H1 (cell line): ENCODE measurements around the gene TIAM2. TPM values are rescaled to one million over a fixed set of nuclear protein-coding genes. Genes with fewer than 3 reads are reported as not detected.

Experiments
- CBX5 ChIP-seq: fragments of 300-800, 300-1000 bp; sonication (generic); IDR thresholded peaks from 2 replicates; pipeline ENCODE4 v1.7.1; 2016; ENCODE audit warnings: antibody characterized with exemption, low read length, low read depth
- CHD7 ChIP-seq: fragments of 300-600 bp; sonication (generic); IDR thresholded peaks from 2 replicates; pipeline ENCODE4 v1.7.1; 2012; ENCODE audit warnings: low read length, moderate library complexity, mild to moderate bottlenecking, inconsistent platforms; ENCODE audit not compliant: insufficient replicate concordance
- CTBP2 ChIP-seq: IDR thresholded peaks from 2 replicates; pipeline ENCODE4 v1.7.0; 2011; ENCODE audit warnings: borderline replicate concordance, mild to moderate bottlenecking, moderate library complexity, mixed read lengths, low read length; ENCODE audit not compliant: insufficient read depth, insufficient read length
- SP4 ChIP-seq: IDR thresholded peaks from 2 replicates; pipeline ENCODE4 v1.6.1; 2012; ENCODE audit warnings: low read length, inconsistent platforms
- USF2 ChIP-seq: IDR thresholded peaks from 2 replicates; pipeline ENCODE4 v1.6.1; 2011; ENCODE audit warnings: low read length, improper control_type of control experiment
- polyA plus RNA-seq, 7 experiments: library from polyadenylated mRNA; depleted of rRNA in 3 of 7; stranded (reverse) in 5 of 7; unstranded in 2 of 7; fragments of >200 nt in 5 of 7; fragments of 200-250 nt in 2 of 7; gene quantifications; 1 replicate in 5 of 7; 2 replicates in 1 of 7; 4 replicates in 1 of 7; pipeline versions ENCODE4 v1.2.1 to v1.2.3, GENCODE V29; 2011 to 2013; ENCODE audit warnings: missing spikeins in 2 of 7, mixed read lengths in 2 of 7
- total RNA-seq: library from RNA; stranded (reverse); fragmentation: NEBNext Ultra II Directional; extraction: Animal tissue kit (Norgen Biotek cat#: 25700); gene quantifications from 2 replicates; pipeline ENCODE4 v1.2.1, GENCODE V29; 2021

The TIAM2 gene
- total and polyA plus RNA-seq, 2 of the 8 experiments (the other 6 are each of a cell fraction or from before 2014, with no cell fraction given): 7.4 to 23.9 TPM

- TF ChIP-seq CHD7 (no peak), SP4 (no peak), USF2 (no peak), CTBP2 (no peak), CBX5 (no peak)
Measured at GRCh38 chr6:155075930-155076695, 81.0 kb downstream of the TIAM2 start (continued).
